Osteoblast (primary cell): Measurements from ENCODE around the gene UBL4B. TPM values are rescaled to one million over a fixed set of nuclear protein-coding genes. Genes with fewer than 3 reads are reported as not detected.
A peak's percentile ranks its signal among the peaks of the same experiment; 100 is the strongest.

ENCODE experiments used
- DNase-seq: peaks from one replicate; pipeline ENCODE4 v3.0.0; 2011; ENCODE audit warnings: low spot score, mixed read lengths; ENCODE audit not compliant: insufficient read length; ENCODE audit errors: missing footprints
- H2AFZ ChIP-seq: 2 replicates; pipeline ENCODE4 v1.6.0; 2011; ENCODE audit warnings: mild to moderate bottlenecking, low read length
- H3K27ac ChIP-seq: 2 replicates; pipeline ENCODE4 v1.5.1; 2011; ENCODE audit warnings: mild to moderate bottlenecking, low read depth, low read length, moderate library complexity
- H3K27me3 ChIP-seq: 2 replicates; pipeline ENCODE4 v1.6.0; 2012; ENCODE audit warnings: mild to moderate bottlenecking, control low read depth, inconsistent platforms, low read length, moderate library complexity; ENCODE audit not compliant: insufficient read depth
- H3K36me3 ChIP-seq: 2 replicates; pipeline ENCODE4 v1.5.1; 2011; ENCODE audit warnings: mild to moderate bottlenecking, low read length, control low read depth, moderate library complexity; ENCODE audit not compliant: insufficient read depth
- H3K4me1 ChIP-seq: 2 replicates; pipeline ENCODE4 v1.5.1; 2011; ENCODE audit warnings: mild to moderate bottlenecking, low read length, control low read depth, moderate library complexity; ENCODE audit not compliant: insufficient read depth
- H3K4me2 ChIP-seq: 2 replicates; pipeline ENCODE4 v1.6.0; 2011; ENCODE audit warnings: mild to moderate bottlenecking, low read length; ENCODE audit not compliant: insufficient read depth
- H3K4me3 ChIP-seq: fragments of 200-600 bp; sonication (generic); 3 replicates; pipeline ENCODE4 v1.5.1; 2012; ENCODE audit warnings: mild to moderate bottlenecking, low read length, inconsistent platforms; ENCODE audit not compliant: insufficient read depth
- H3K79me2 ChIP-seq: 2 replicates; pipeline ENCODE4 v1.6.0; 2012; ENCODE audit warnings: mild to moderate bottlenecking, low read length, control low read depth, inconsistent platforms; ENCODE audit not compliant: insufficient read depth
- H3K9me3 ChIP-seq: 2 replicates; pipeline ENCODE4 v1.5.1; 2011; ENCODE audit warnings: low read depth, low read length, control low read depth
- H4K20me1 ChIP-seq: 2 replicates; pipeline ENCODE4 v1.6.0; 2012; ENCODE audit warnings: mild to moderate bottlenecking, low read length, control low read depth; ENCODE audit not compliant: insufficient read depth
- CTCF ChIP-seq: IDR thresholded peaks from 2 replicates; pipeline ENCODE4 v1.5.1; 2011; ENCODE audit warnings: mild to moderate bottlenecking, low read depth, low read length, moderate library complexity; ENCODE audit errors: extremely low read depth
- total RNA-seq: library from RNA; depleted of rRNA; stranded (reverse); fragments of >200 nt; gene quantifications from 2 replicates; pipeline ENCODE4 v1.2.3, GENCODE V29; 2012

UBL4B gene
- total RNA-seq, 1 donor = 1.1 TPM

- Histone ChIP-seq H4K20me1 (no peaks in the 10 kb centered on the region), H3K27ac (no peak overlapping the region), H3K4me3 (no peak overlapping the region), H3K79me2 (no peaks in the 10 kb centered on the region), H3K27me3 (peaks cover 2% of the 10 kb centered on the region), H3K4me2 (peak overlapping the region; percentile 49), H3K4me1 (peaks cover 8% of the 10 kb centered on the region), H3K9me3 (peaks cover 4% of the 10 kb centered on the region), H3K36me3 (no peaks in the 10 kb centered on the region), H2AFZ (peak overlapping the region; percentile 50)
- peak; percentile 93 for DNase-seq
- no peak for TF ChIP-seq CTCF
Observed at GRCh38 chr1:110123224-110123623, 11.0 kb downstream of the UBL4B start.

- H2AFZ ChIP-seq = no peak overlapping the region
- peaks cover 4% of the 10 kb centered on the region for H3K9me3 ChIP-seq
- H3K4me2 ChIP-seq = no peak overlapping the region
- H3K79me2 ChIP-seq = no peaks in the 10 kb centered on the region
- no peak overlapping the region for H3K27ac ChIP-seq
- H3K4me3 ChIP-seq = no peak overlapping the region
- no peak for TF ChIP-seq CTCF
- no peaks in the 10 kb centered on the region for H4K20me1 ChIP-seq
- H3K36me3 ChIP-seq = no peaks in the 10 kb centered on the region
- H3K27me3 ChIP-seq = peaks cover 27% of the 10 kb centered on the region
- no peak for DNase-seq
- peaks cover 8% of the 10 kb centered on the region for H3K4me1 ChIP-seq
Observed at GRCh38 chr1:110125810-110126209, 13.6 kb downstream of the UBL4B start.

- TF ChIP-seq CTCF = no peak
- H3K4me3 ChIP-seq = no peak overlapping the region
- DNase-seq = no peak
- peaks cover 44% of the 10 kb centered on the region for H3K27me3 ChIP-seq
- no peaks in the 10 kb centered on the region for H3K4me1 ChIP-seq
- no peak overlapping the region for H3K27ac ChIP-seq
- peaks cover 4% of the 10 kb centered on the region for H3K9me3 ChIP-seq
- no peak overlapping the region for H2AFZ ChIP-seq
- no peak overlapping the region for H3K4me2 ChIP-seq
- H3K79me2 ChIP-seq = no peaks in the 10 kb centered on the region
- H4K20me1 ChIP-seq = no peaks in the 10 kb centered on the region
- no peaks in the 10 kb centered on the region for H3K36me3 ChIP-seq
Observed at GRCh38 chr1:110130113-110130591, 17.9 kb downstream of the UBL4B start.

GRCh38 chr1:110130989-110131388 lies 18.7 kb downstream of the UBL4B start:
- H3K4me3 ChIP-seq = no peak overlapping the region
- no peak overlapping the region for H3K27ac ChIP-seq
- DNase-seq = no peak
- H3K27me3 ChIP-seq = peaks cover 47% of the 10 kb centered on the region
- H4K20me1 ChIP-seq = no peaks in the 10 kb centered on the region
- H3K4me2 ChIP-seq = no peak overlapping the region
- no peaks in the 10 kb centered on the region for H3K4me1 ChIP-seq
- H3K36me3 ChIP-seq = no peaks in the 10 kb centered on the region
- TF ChIP-seq CTCF = no peak
- H3K9me3 ChIP-seq = peaks cover 4% of the 10 kb centered on the region
- H3K79me2 ChIP-seq = no peaks in the 10 kb centered on the region
- H2AFZ ChIP-seq = no peak overlapping the region
